ENCODE data around the gene GABBR2.
A peak's percentile ranks its signal among the peaks of the same experiment; 100 is the strongest.

The GABBR2 gene

GRCh38 chr9:98720402-98720801 is 11.7 kb upstream of the GABBR2 start:
- DNase-seq, result no peak

GRCh38 chr9:98719055-98719454 is 10.3 kb upstream of the GABBR2 start:
- DNase-seq, result no peak

- no peak for DNase-seq
Measured at GRCh38 chr9:98714833-98715232, 6.1 kb upstream of the GABBR2 start.

DNA sequence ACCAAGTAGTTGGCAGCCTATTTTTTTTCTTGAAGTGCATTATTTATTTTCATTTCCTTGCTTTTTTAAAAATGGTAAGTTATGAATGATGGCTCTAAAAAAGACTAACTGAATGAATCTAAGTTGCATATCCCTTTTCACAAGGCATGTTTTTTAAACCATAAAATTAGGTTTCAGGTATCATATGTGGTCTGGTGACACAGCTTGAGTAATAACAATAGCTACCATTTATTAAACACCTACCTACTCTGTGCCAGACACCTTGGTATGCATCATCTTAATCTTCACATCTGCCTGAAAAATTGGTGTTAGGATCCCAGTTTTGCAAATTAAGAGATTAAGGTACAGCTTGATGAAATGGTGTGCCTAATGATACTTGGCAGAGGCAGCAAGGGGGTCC is 4.3 kb upstream of the GABBR2 start:
- DNase-seq, result no peak

GRCh38 chr9:98709968-98710965 is 1.5 kb upstream of the GABBR2 start:
- no peak for DNase-seq

- DNase-seq, result no peak
Measured at GRCh38 chr9:98708103-98708932, 417 bp downstream of the GABBR2 start.

GRCh38 chr9:98707166-98708102 is 1.3 kb downstream of the GABBR2 start:
- DNase-seq, result peak; percentile 48

- no peak for DNase-seq
Measured at GRCh38 chr9:98706651-98707165, 2.0 kb downstream of the GABBR2 start.

GRCh38 chr9:98702835-98703380 is 5.8 kb downstream of the GABBR2 start:
- no peak for DNase-seq

DNA sequence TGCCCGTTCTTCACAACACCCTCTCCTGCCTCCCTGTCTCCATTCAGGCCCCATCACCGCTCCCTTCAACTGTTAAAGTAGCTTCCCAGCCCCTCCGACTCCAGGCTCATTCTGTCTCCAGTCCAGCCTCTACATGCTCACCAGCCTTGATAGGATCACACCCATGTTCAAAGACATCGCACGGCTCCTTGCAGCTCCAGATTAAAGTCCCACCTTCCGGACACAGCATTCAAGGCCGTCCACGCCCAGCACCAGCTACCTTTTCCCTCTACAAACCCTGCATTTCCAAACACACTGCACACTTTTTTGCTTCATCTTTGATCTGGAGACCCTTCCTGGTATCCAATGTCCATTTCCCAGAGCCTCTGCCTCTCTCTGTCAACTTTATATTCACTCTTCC is 6.4 kb downstream of the GABBR2 start:
- DNase-seq, result no peak

DNA sequence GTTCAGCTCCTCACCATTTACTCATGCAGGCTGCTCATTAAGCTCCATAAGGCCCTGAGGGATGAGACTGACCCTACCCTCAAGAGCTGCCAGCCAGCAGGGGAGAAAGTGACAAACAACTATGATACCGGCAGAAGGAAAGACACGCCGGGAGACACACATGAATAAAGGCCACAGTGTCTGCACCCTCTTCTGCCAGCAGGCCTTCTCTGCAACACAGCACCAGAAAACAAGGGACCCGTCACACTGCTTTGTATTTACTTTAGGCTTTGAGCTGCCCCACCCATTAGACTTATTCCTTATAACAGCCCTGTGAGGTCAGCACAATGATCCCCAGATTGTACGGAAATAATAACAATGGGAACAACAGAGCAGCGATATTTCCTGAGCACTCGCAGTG is 7.2 kb downstream of the GABBR2 start:
- no peak for DNase-seq

DNA sequence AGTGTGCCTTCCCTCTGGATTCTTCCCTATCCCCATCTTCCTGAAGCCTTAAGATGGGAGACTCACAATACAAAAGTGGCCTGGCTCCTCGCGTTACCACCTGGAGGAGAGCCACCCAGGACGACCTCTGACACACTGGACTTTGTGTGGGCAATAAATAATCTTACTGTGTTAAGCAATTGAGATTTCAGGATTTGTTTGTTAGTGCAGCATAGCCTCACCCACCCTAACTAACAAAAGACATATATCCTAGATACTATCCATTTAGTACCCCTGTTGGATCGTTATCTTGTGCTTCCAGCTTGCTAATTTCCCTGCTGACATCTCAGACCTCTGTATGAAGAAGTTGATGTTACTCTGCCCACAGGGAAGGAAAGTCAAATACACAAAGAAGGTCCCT is 7.9 kb downstream of the GABBR2 start:
- no peak for DNase-seq

DNA sequence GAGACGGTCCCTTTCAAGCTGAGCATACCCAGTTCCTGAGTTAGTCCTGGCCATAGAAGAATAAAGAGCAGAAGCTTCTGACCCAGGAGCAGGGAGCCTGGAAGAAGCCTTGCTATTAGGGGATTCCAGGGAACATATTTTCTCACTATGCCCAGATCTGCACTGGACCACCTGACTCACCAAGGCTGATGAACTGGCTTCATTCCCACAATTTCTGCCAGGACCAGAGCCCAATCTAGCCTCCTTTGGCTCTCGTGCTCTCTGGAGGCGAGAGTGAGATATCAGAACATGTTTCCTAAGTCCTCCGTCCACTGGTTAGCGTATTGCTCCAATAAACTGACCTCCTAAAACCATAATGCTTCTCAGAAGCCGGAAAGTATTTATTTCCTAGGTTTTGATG is 9.9 kb downstream of the GABBR2 start:
- no peak for DNase-seq

GRCh38 chr9:98694943-98695342 is 13.8 kb downstream of the GABBR2 start:
- no peak for DNase-seq

GRCh38 chr9:98692392-98692791 is 16.3 kb downstream of the GABBR2 start:
- no peak for DNase-seq

- DNase-seq, result no peak
Measured at GRCh38 chr9:98691890-98692289, 16.8 kb downstream of the GABBR2 start.

- no peak for DNase-seq
Measured at GRCh38 chr9:98690686-98691085, 18.0 kb downstream of the GABBR2 start.

DNA sequence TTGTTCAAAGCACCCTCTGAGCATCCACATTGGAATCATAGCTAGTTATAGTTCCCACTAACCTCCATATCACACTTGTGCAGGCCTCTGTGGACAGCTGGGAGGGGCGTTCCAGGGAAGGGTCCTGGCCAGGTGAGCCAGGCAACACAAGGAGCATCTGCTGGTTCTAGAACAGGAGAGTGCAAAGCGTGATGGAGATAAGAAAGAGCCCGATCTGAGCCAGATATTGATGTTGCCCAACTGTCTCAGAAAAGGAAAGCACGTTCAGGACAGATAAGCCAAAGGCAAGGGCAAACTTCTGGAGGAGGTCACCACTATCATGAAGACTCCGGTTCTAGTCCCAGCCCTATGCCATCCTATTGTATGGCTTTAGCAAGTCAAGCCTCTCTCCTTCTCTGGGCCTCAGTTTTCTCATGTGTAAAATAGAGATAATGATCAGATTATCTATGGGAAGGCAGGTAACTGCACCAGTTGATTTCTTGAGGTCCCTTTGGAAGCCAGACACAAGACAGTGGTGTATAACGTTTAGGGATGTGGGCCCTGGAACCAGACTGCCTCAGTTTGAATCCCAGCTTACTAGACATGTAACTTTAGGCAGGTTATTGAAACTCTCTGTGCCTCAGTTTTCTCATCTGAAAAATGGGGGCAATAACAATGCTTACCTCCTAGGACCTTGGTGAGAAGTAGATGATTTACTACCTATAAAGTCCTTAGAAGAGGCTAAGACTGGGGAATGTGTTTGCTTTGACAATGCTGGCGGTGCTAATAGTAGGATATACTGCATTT is 19.8 kb downstream of the GABBR2 start:
- no peak for DNase-seq

DNA sequence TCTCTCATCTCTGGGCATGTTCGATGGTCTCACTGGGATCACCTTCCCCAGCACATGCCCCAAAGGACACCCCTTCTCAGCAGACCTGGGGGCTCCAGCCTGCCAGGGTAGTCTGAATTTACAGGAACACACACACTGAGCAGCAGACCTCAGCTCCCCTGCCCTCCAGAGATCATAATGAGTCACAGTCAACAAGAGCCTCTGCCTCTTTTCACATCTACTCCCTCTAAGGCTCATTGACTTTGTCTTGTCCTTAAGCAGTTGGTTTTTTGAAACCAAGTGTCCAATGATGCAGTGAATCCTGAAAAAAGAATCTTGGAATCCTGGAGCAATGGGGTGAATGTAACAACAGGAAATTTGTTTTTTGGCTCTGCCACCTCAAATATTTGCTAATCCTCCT is 20.8 kb downstream of the GABBR2 start:
- no peak for DNase-seq

DNA sequence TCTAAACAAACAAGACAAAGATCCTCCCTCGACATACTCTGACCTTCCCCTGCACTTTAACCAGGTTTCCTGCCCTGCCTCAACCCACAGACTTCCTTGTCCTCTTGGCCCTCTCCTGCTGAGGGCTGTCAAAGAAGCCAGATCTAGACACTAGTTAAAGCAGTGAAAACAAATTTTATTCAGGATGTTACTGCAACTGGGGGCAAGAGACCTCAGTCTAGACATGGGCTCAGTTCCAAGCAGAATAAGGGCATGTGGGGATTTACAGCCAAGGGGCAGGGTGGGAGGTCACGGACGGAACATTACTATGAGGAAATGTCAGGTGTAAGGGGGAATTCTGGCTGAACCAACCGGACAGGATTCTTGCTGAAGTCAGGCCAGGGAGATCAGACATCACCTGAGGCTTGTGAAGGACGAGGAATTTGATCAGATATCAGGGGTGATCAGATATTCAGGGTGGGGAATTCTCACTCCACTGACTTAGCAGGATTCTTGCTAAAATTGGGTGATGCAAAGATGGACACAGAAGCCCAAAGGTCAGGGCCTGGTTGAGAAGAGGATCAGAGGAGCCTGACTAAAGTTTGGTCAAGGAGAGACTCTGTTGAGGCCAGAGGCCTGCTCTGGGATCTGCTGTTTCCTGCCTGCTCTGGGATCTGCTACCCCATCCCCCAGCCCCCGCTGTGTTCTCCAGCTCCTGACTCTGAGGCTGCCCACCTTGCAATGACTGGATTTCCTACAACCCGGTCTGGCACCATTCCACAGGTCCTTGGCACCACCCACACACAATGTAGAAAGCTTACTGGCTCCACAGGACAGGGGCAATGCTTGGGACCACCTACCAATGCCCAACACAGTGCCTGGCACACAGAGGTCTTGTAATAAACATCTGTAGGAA is 21.5 kb downstream of the GABBR2 start:
- no peak for DNase-seq

All from NCI-H2227 treated with DMSO at 0.1 percent for 48 hours (cell line).